GM19468 (cell line): Measurements from ENCODE around the gene CARS2.
A peak's percentile ranks its signal among the peaks of the same experiment; 100 is the strongest.
"Not testable (repeated sequence)": the region's sequence is repeated elsewhere in the genome, so short reads cannot be mapped to it uniquely, and the experiment has no call there.

Experiments
- ATAC-seq: cut with Tn5 transposase; IDR thresholded peaks from one replicate; pipeline ENCODE4 v1.9.1; 2021; ENCODE audit warnings: mild to moderate bottlenecking, moderate library complexity, moderate number of reproducible peaks; ENCODE audit not compliant: unreplicated experiment; ENCODE audit errors: extremely low read depth

Gene CARS2

GRCh38 chr13:110684388-110685056 is 21.4 kb downstream of the CARS2 start:
- no peak for ATAC-seq

- ATAC-seq, result no peak
Observed at GRCh38 chr13:110683921-110684320, 22.0 kb downstream of the CARS2 start.

GRCh38 chr13:110683203-110683883 is 22.6 kb downstream of the CARS2 start:
- ATAC-seq, result no peak

- ATAC-seq, result no peak
Observed at GRCh38 chr13:110682746-110683145, 23.2 kb downstream of the CARS2 start.

- no peak for ATAC-seq
Observed at GRCh38 chr13:110681868-110682550, 23.9 kb downstream of the CARS2 start.

GRCh38 chr13:110680852-110681251 is 25.1 kb downstream of the CARS2 start:
- no peak for ATAC-seq

GRCh38 chr13:110677731-110678545 is 28.0 kb downstream of the CARS2 start:
- no peak for ATAC-seq

- ATAC-seq, result peak; percentile 53
Observed at GRCh38 chr13:110676595-110677587, 29.0 kb downstream of the CARS2 start.

GRCh38 chr13:110669814-110670213 is 36.1 kb downstream of the CARS2 start:
- ATAC-seq, result not testable (repeated sequence)

- no peak for ATAC-seq
Observed at GRCh38 chr13:110669036-110669435, 36.9 kb downstream of the CARS2 start.

GRCh38 chr13:110666255-110666533 is 39.7 kb downstream of the CARS2 start:
- no peak for ATAC-seq

GRCh38 chr13:110665491-110666254 is 40.2 kb downstream of the CARS2 start:
- ATAC-seq, result no peak

- no peak for ATAC-seq
Observed at GRCh38 chr13:110664673-110665072, 41.2 kb downstream of the CARS2 start.

- no peak for ATAC-seq
Observed at GRCh38 chr13:110664041-110664440, 41.9 kb downstream of the CARS2 start.

- no peak for ATAC-seq
Observed at GRCh38 chr13:110663491-110663890, 42.4 kb downstream of the CARS2 start.

GRCh38 chr13:110662777-110663443 is 43.0 kb downstream of the CARS2 start:
- no peak for ATAC-seq

GRCh38 chr13:110662091-110662490 is 43.8 kb downstream of the CARS2 start:
- ATAC-seq, result no peak

- no peak for ATAC-seq
Observed at GRCh38 chr13:110661256-110661655, 44.7 kb downstream of the CARS2 start.
